Measurements from ENCODE around the gene RFX8. TPM values are rescaled to one million over a fixed set of nuclear protein-coding genes. Genes with fewer than 3 reads are reported as not detected.
"Not testable (repeated sequence)": the region's sequence is repeated elsewhere in the genome, so short reads cannot be mapped to it uniquely, and the experiment has no call there.

RFX8 gene
- total RNA-seq, 2 donors from 2014 or later = not detected

DNA sequence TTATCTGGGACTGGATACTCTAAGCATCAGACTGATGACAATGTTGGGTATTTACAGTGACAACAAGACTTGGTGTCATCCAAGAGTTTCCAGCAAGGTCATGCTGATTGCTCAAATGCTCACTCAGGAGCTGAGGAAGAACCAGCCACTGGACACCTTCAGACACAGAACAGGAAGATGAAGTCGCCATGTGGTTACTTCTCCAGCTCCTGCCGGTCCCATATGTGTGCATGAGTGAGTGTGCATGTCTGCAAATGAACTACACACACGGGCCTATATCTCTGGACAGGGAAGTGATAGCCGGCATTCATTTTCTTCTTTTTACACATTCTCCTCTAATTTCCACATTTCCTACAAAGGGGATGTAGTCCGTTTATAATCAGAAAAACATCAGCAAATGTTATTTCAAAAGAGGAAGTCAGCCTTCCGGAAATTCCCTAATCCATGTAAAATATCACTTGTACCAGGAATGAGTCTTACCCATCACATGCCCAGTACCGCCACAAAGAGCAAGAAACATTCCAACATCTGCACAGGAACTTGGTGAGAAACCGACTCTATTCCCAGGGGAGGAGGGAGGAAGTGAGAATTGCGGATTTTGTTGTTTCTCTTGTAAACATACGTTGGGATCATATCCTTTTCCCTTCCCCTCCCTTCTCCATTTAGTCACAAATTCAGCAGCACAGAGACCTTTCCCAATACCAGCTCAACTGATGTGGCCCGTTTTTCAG, 10.8 kb downstream of the RFX8 start:
- Histone ChIP-seq H3K4me3 (ENCODE audit: low read length) (no peak overlapping the region), H3K9ac (ENCODE audit: extremely low read depth, low read length, poor library complexity, severe bottlenecking) (no peak overlapping the region), H3K27me3 (ENCODE audit: control insufficient read depth, insufficient read depth, low read length, poor library complexity, severe bottlenecking) (no peaks in the 10 kb centered on the region), H3K36me3 (ENCODE audit: control insufficient read depth, insufficient read depth, low read length) (no peaks in the 10 kb centered on the region), H3K4me1 (ENCODE audit: control insufficient read depth, insufficient read depth, low read length) (no peaks in the 10 kb centered on the region), H3K27ac (ENCODE audit: low read depth, low read length) (no peak overlapping the region), H3K9me3 (ENCODE audit: control insufficient read depth, low read length) (no peaks in the 10 kb centered on the region)
- Mint-ChIP-seq H3K27ac (no peak overlapping the region), H3K27me3 (ENCODE audit: insufficient read depth) (peaks cover 16% of the 10 kb centered on the region), H3K4me1 (peaks cover 8% of the 10 kb centered on the region), H3K4me3 (no peak overlapping the region), H3K36me3 (ENCODE audit: low read depth) (no peaks in the 10 kb centered on the region), H3K9me3 (no peaks in the 10 kb centered on the region)
- no peak for DNase-seq
- 87 to 92% methylated on average over 5 to 9 of the region's 11 CpGs for WGBS, 2 experiments (ENCODE audit: insufficient coverage in 1 of 2, insufficient read length in 1 of 2)
- TF ChIP-seq, protein P1, sequence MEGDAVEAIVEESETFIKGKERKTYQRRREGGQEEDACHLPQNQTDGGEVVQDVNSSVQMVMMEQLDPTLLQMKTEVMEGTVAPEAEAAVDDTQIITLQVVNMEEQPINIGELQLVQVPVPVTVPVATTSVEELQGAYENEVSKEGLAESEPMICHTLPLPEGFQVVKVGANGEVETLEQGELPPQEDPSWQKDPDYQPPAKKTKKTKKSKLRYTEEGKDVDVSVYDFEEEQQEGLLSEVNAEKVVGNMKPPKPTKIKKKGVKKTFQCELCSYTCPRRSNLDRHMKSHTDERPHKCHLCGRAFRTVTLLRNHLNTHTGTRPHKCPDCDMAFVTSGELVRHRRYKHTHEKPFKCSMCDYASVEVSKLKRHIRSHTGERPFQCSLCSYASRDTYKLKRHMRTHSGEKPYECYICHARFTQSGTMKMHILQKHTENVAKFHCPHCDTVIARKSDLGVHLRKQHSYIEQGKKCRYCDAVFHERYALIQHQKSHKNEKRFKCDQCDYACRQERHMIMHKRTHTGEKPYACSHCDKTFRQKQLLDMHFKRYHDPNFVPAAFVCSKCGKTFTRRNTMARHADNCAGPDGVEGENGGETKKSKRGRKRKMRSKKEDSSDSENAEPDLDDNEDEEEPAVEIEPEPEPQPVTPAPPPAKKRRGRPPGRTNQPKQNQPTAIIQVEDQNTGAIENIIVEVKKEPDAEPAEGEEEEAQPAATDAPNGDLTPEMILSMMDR (conservative IDR thresholded peaks at IDR 0.05) = no peak

DNA sequence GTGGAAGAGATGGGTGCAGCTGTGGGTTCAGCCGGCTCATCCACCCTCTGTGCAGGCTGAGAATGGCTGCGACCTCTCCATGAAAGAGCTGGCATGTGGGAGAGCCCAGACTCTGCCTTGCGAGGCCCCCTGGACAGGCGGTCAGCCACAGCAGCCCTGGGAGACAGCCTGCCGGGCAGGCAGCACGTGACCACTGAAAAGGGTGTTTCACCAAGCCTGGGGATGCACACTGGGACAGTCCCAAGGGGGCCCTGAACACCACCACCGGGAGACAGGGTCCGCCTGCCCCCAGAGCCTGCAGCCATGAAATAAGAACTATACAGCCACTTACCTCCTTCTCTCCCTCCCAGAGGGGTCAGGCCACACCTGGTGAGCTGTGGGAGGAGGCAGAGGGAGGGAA, 11.5 kb downstream of the RFX8 start:
- H3K9me3 ChIP-seq (ENCODE audit: control insufficient read depth, low read length) = no peaks in the 10 kb centered on the region
- no peak overlapping the region for H3K9ac ChIP-seq (ENCODE audit: extremely low read depth, low read length, poor library complexity, severe bottlenecking)
- H3K4me1 Mint-ChIP-seq = peaks cover 8% of the 10 kb centered on the region
- no peaks in the 10 kb centered on the region for H3K9me3 Mint-ChIP-seq
- no peaks in the 10 kb centered on the region for H3K36me3 ChIP-seq (ENCODE audit: control insufficient read depth, insufficient read depth, low read length)
- H3K4me3 ChIP-seq (ENCODE audit: low read length) = no peak overlapping the region
- no peak overlapping the region for H3K27ac Mint-ChIP-seq
- 91 to 92% methylated on average over 6 to 8 of the region's 8 CpGs for WGBS, 2 experiments (ENCODE audit: insufficient coverage in 1 of 2, insufficient read length in 1 of 2)
- TF ChIP-seq, protein P1 (conservative IDR thresholded peaks at IDR 0.05) = no peak
- H3K27me3 ChIP-seq (ENCODE audit: control insufficient read depth, insufficient read depth, low read length, poor library complexity, severe bottlenecking) = no peaks in the 10 kb centered on the region
- no peak for DNase-seq
- H3K27ac ChIP-seq (ENCODE audit: low read depth, low read length) = no peak overlapping the region
- no peaks in the 10 kb centered on the region for H3K4me1 ChIP-seq (ENCODE audit: control insufficient read depth, insufficient read depth, low read length)
- peaks cover 16% of the 10 kb centered on the region for H3K27me3 Mint-ChIP-seq (ENCODE audit: insufficient read depth)
- no peaks in the 10 kb centered on the region for H3K36me3 Mint-ChIP-seq (ENCODE audit: low read depth)
- H3K4me3 Mint-ChIP-seq = no peak overlapping the region

DNA sequence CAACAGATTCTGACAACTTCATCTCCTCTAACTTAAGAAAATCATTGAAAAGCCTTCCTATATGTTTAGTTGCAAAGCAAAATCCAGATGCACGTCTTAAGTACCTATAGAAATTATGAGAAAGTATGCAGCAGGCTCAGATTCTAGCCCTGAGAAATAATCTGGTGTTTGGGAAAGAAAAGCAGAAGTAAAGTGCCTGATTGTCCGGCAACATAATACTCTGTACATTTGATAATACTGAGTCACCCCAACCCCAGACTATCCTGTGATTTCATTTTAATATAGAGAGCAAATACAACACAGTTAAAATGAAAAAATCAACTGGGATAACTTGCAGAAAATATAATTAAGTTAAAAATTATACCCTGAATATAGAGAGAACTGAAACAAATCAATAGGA, 13.5 kb downstream of the RFX8 start:
- 96% methylated on average over 2 of the region's 2 CpGs; no CpG with 5 or more reads in 1 of the 2 experiments for WGBS, 2 experiments (ENCODE audit: insufficient coverage in 1 of 2, insufficient read length in 1 of 2)

DNA sequence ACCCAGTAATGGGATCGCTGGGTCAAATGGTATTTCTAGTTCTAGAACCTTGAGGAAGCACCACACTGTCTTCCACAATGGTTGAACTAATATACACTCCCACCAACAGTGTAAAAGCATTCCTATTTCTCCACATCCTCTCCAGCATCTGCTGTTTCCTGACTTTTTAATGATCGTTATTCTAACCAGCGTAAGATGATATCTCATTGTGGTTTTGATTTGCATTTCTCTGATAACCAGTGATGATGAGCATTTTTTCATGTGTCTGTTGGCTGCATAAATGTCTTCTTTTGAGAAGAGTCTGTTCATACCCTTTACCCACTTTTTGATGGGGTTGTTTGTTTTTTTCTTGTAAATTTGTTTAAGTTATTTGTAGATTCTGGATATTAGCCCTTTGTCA, 20.5 kb downstream of the RFX8 start:
- not testable (repeated sequence) for H3K4me3 ChIP-seq (ENCODE audit: low read length); H3K4me1 ChIP-seq (ENCODE audit: control insufficient read depth, insufficient read depth, low read length); H3K27me3 ChIP-seq (ENCODE audit: control insufficient read depth, insufficient read depth, low read length, poor library complexity, severe bottlenecking); H3K9me3 ChIP-seq (ENCODE audit: control insufficient read depth, low read length); H3K9me3 Mint-ChIP-seq; H3K36me3 ChIP-seq (ENCODE audit: control insufficient read depth, insufficient read depth, low read length); H3K4me3 Mint-ChIP-seq; H3K27ac ChIP-seq (ENCODE audit: low read depth, low read length); H3K27ac Mint-ChIP-seq; DNase-seq; H3K27me3 Mint-ChIP-seq (ENCODE audit: insufficient read depth); H3K36me3 Mint-ChIP-seq (ENCODE audit: low read depth); H3K4me1 Mint-ChIP-seq; H3K9ac ChIP-seq (ENCODE audit: extremely low read depth, low read length, poor library complexity, severe bottlenecking)
- 96% methylated on average over 3 of the region's 3 CpGs; no CpG with 5 or more reads in 1 of the 2 experiments for WGBS, 2 experiments (ENCODE audit: insufficient coverage in 1 of 2, insufficient read length in 1 of 2)

More for the DNA sequence above, 13.5 kb downstream of the RFX8 start:
- Mint-ChIP-seq H3K36me3 (ENCODE audit: low read depth) (no peaks in the 10 kb centered on the region), H3K4me1 (no peaks in the 10 kb centered on the region), H3K4me3 (no peak overlapping the region), H3K27me3 (ENCODE audit: insufficient read depth) (peaks cover 12% of the 10 kb centered on the region), H3K27ac (no peak overlapping the region), H3K9me3 (no peaks in the 10 kb centered on the region)
- no peaks in the 10 kb centered on the region for H3K27me3 ChIP-seq (ENCODE audit: control insufficient read depth, insufficient read depth, low read length, poor library complexity, severe bottlenecking)
- TF ChIP-seq, protein P1 (conservative IDR thresholded peaks at IDR 0.05) = no peak
- no peak overlapping the region for H3K9ac ChIP-seq (ENCODE audit: extremely low read depth, low read length, poor library complexity, severe bottlenecking)
- H3K27ac ChIP-seq (ENCODE audit: low read depth, low read length) = no peak overlapping the region
- H3K4me1 ChIP-seq (ENCODE audit: control insufficient read depth, insufficient read depth, low read length) = no peaks in the 10 kb centered on the region
- no peak overlapping the region for H3K4me3 ChIP-seq (ENCODE audit: low read length)
- no peaks in the 10 kb centered on the region for H3K36me3 ChIP-seq (ENCODE audit: control insufficient read depth, insufficient read depth, low read length)
- no peaks in the 10 kb centered on the region for H3K9me3 ChIP-seq (ENCODE audit: control insufficient read depth, low read length)
- DNase-seq = no peak

Data from endodermal cell (in vitro differentiated cells).